ENCODE data around the gene PRTN3.

Gene PRTN3

DNA sequence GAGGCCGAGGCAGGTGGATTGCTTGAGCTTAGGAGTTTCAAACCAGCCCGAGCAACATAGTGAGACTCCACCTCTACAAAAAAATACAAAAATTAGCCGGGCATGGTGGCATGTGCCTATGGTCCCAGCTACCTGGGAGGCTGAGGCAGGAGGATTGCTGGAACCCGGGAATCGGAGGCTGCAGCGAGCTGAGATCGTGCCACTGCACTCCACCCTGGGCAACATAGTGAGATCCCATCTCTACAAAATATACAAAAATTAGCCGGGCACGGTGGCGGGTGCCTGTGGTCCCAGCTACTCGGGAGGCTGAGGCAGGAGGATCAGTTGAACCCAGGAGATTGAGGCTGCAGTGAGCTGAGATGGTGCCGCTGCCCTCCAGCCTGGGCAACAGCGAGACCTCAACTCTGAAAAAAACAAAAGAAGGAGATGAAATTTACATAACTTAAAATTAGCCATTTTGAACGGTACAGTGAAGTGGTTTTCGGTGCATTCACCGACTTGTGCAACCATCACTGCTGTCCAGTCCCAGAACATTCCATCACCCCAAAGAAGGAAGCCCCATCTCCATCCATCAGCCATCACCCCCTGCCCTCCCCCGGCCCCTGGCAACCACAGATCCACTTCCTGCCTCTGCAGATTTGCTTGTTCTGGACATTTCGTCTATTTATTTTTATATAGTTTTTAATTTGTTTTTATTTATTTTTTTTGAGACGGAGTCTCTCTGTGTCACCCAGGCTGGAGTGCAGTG is 14.7 kb upstream of the PRTN3 start:
- no peak for TF ChIP-seq TAF1 (IDR thresholded peaks at IDR 0.05; ENCODE audit: borderline replicate concordance, insufficient read depth, low read length)
- no peak for TF ChIP-seq FOXP2 (optimal IDR thresholded peaks at IDR 0.05; ENCODE audit: borderline replicate concordance, extremely low read depth, extremely low read length, insufficient read depth)
- no peak for TF ChIP-seq SIN3A (IDR thresholded peaks at IDR 0.05; ENCODE audit: borderline replicate concordance, insufficient read depth, low read length)
- no peak for TF ChIP-seq POLR2AphosphoS5 (IDR thresholded peaks at IDR 0.05; ENCODE audit: low read depth, low read length)
- TF ChIP-seq, protein P1, sequence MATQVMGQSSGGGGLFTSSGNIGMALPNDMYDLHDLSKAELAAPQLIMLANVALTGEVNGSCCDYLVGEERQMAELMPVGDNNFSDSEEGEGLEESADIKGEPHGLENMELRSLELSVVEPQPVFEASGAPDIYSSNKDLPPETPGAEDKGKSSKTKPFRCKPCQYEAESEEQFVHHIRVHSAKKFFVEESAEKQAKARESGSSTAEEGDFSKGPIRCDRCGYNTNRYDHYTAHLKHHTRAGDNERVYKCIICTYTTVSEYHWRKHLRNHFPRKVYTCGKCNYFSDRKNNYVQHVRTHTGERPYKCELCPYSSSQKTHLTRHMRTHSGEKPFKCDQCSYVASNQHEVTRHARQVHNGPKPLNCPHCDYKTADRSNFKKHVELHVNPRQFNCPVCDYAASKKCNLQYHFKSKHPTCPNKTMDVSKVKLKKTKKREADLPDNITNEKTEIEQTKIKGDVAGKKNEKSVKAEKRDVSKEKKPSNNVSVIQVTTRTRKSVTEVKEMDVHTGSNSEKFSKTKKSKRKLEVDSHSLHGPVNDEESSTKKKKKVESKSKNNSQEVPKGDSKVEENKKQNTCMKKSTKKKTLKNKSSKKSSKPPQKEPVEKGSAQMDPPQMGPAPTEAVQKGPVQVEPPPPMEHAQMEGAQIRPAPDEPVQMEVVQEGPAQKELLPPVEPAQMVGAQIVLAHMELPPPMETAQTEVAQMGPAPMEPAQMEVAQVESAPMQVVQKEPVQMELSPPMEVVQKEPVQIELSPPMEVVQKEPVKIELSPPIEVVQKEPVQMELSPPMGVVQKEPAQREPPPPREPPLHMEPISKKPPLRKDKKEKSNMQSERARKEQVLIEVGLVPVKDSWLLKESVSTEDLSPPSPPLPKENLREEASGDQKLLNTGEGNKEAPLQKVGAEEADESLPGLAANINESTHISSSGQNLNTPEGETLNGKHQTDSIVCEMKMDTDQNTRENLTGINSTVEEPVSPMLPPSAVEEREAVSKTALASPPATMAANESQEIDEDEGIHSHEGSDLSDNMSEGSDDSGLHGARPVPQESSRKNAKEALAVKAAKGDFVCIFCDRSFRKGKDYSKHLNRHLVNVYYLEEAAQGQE (IDR thresholded peaks at IDR 0.05; ENCODE audit: insufficient read depth in 1 of 2, low read depth in 2 of 2, low read length in 2 of 2): no peak

DNA sequence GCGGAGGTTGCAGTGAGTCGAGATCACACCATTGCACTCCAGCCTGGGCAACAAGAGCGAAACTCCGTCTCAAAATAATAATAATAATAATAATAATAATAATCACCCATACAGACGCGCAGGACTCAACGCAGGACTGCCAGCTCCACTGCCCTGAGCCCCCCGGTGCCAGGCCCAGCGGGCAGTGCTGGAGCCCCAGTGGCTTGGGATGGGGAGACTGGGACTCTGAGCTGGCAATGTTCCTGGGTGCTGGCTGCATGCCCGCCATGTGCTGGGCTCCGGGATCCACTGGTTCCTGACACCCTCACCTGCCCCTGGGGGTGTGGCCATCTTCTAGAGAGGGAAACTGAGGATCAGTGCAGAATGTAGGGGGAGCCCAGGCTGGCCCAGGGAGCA is 13.5 kb upstream of the PRTN3 start:
- TF ChIP-seq, protein P1 (IDR thresholded peaks at IDR 0.05; ENCODE audit: insufficient read depth in 1 of 2, low read depth in 2 of 2, low read length in 2 of 2): no peak
- TF ChIP-seq POLR2AphosphoS5 (IDR thresholded peaks at IDR 0.05; ENCODE audit: low read depth, low read length) (no peak), TAF1 (IDR thresholded peaks at IDR 0.05; ENCODE audit: borderline replicate concordance, insufficient read depth, low read length) (no peak), SIN3A (IDR thresholded peaks at IDR 0.05; ENCODE audit: borderline replicate concordance, insufficient read depth, low read length) (no peak), FOXP2 (optimal IDR thresholded peaks at IDR 0.05; ENCODE audit: borderline replicate concordance, extremely low read depth, extremely low read length, insufficient read depth) (no peak)

DNA sequence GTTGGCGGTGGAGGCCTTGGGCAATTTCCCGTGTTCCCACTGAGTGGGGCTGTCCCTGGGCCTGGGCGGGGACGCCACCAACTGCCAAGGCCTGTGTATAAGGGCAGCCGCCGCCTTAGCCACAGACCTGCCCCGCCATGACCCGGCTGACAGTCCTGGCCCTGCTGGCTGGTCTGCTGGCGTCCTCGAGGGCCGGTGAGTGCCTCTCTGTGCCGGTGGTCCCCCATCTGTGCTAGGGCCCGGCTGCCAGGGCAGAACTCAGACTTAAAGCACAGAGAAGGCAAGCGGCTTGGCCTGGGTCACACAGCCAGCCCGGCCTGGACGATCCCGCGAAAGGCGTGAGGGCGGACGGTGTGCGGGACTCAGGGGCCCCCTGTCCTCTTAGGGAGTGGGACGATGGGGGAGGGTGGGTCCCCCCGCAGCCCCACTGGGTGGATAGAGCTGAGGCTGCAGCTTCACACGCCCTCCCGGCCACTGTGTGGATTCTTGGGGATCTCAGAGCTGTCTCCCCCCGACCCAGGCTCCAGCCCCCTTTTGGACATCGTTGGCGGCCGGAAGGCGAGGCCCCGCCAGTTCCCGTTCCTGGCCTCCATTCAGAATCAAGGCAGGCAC is 13.0 kb upstream of the PRTN3 start, which contains the start of gene AZU1:
Gene AZU1 (plus strand): TSS at position 128 of the 612 bp plus-strand sequence. CDS start 10 bp downstream, at position 138.
- no peak for TF ChIP-seq POLR2AphosphoS5 (IDR thresholded peaks at IDR 0.05; ENCODE audit: low read depth, low read length)
- TF ChIP-seq, protein P1 (IDR thresholded peaks at IDR 0.05; ENCODE audit: insufficient read depth in 1 of 2, low read depth in 2 of 2, low read length in 2 of 2): no peak
- TF ChIP-seq FOXP2 (optimal IDR thresholded peaks at IDR 0.05; ENCODE audit: borderline replicate concordance, extremely low read depth, extremely low read length, insufficient read depth): no peak
- no peak for TF ChIP-seq TAF1 (IDR thresholded peaks at IDR 0.05; ENCODE audit: borderline replicate concordance, insufficient read depth, low read length)
- no peak for TF ChIP-seq SIN3A (IDR thresholded peaks at IDR 0.05; ENCODE audit: borderline replicate concordance, insufficient read depth, low read length)

DNA sequence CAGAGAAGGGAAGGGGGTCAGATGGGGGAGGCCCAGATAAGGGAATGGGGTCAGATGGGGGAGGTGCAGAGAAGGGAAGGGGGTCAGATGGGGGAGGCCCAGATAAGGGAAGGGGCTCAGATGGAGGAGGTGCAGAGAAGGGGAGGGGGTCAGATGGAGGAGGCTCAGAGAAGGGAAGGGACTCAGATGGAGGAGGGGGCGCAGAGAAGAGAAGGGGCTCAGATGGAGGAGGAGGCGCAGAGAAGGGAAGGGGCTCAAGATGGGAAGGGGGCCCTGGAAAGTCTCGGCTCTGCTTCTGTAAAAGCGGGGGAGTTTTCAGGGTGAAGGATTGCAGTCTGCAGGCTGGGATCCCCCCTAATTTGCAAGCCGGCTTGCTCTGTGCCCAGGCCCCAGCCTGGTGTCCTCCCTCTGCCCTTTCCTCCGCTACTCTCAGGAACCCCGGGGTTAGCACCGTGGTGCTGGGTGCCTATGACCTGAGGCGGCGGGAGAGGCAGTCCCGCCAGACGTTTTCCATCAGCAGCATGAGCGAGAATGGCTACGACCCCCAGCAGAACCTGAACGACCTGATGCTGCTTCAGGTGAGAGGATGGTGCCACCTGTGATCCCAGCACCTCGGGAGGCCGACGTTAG is 11.6 kb upstream of the PRTN3 start:
- TF ChIP-seq FOXP2 (optimal IDR thresholded peaks at IDR 0.05; ENCODE audit: borderline replicate concordance, extremely low read depth, extremely low read length, insufficient read depth) (no peak), POLR2AphosphoS5 (IDR thresholded peaks at IDR 0.05; ENCODE audit: low read depth, low read length) (no peak), TAF1 (IDR thresholded peaks at IDR 0.05; ENCODE audit: borderline replicate concordance, insufficient read depth, low read length) (no peak), SIN3A (IDR thresholded peaks at IDR 0.05; ENCODE audit: borderline replicate concordance, insufficient read depth, low read length) (no peak)
- TF ChIP-seq, protein P1 (IDR thresholded peaks at IDR 0.05; ENCODE audit: insufficient read depth in 1 of 2, low read depth in 2 of 2, low read length in 2 of 2): no peak
